RWPE2 (cell line): ENCODE data around the gene MAP3K20.

Experiments
- ATAC-seq: fragments of 200-7000 bp; cut with Tn5 transposase; 3 replicates; pipeline ENCODE4 v1.9.1; 2021; ENCODE audit warnings: low read depth
- DNase-seq: peaks from one replicate; pipeline ENCODE4 v3.0.0-alpha.2; 2020; ENCODE audit warnings: low spot score
- H3K27ac ChIP-seq: fragments of 450-650 bp; 2 replicates; pipeline ENCODE4 v1.5.1; 2017; ENCODE audit warnings: mild to moderate bottlenecking; ENCODE audit not compliant: poor library complexity, severe bottlenecking
- H3K27me3 ChIP-seq: fragments of 250-450 bp; sonication (Bioruptor Pico); 2 replicates; pipeline ENCODE4 v1.5.1; 2021; ENCODE audit warnings: mild to moderate bottlenecking, moderate library complexity; ENCODE audit not compliant: insufficient read depth, poor library complexity, severe bottlenecking
- H3K36me3 ChIP-seq: fragments of 250-450 bp; sonication (Bioruptor Pico); 2 replicates; pipeline ENCODE4 v1.5.1; 2020; ENCODE audit warnings: low read depth, mild to moderate bottlenecking, moderate library complexity
- H3K4me1 ChIP-seq: fragments of 250-450 bp; sonication (Bioruptor Pico); 2 replicates; pipeline ENCODE4 v1.5.1; 2021; ENCODE audit warnings: mild to moderate bottlenecking, moderate library complexity; ENCODE audit not compliant: insufficient read depth, poor library complexity, severe bottlenecking
- H3K4me3 ChIP-seq: fragments of 250-450 bp; sonication (Bioruptor Pico); 2 replicates; pipeline ENCODE4 v1.5.1; 2021; ENCODE audit warnings: mild to moderate bottlenecking, moderate library complexity; ENCODE audit not compliant: severe bottlenecking
- H3K9me3 ChIP-seq: fragments of 250-450 bp; sonication (Bioruptor Pico); 2 replicates; pipeline ENCODE4 v1.5.1; 2021; ENCODE audit warnings: mild to moderate bottlenecking, moderate library complexity; ENCODE audit not compliant: severe bottlenecking
- CTCF ChIP-seq: fragments of 450-650 bp; IDR thresholded peaks from one replicate; pipeline ENCODE4 v1.5.1; 2017; ENCODE audit warnings: mild to moderate bottlenecking, moderate library complexity; ENCODE audit not compliant: poor library complexity, severe bottlenecking

Gene MAP3K20

DNA sequence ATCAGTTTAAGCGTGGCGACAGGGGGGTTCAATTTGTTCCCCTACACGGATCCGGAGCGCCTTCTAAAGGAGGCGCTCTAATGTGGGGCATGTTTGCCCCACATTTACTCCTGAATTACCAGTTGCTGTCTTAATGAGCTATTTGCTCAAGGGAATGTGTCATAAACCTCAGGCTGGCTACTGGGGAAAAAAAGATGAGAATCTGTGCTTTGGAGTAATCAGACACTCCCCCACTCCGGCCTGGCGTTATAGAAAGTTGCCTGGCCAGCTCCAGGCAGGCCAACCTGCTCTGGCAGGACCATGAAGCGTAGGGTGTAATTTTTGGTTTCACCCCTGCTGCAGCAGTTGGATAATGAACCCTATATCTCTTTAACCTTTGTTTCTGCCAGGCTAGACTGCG lies 31.0 kb upstream of the MAP3K20 start:
- H3K27me3 ChIP-seq: no peaks in the 10 kb centered on the region
- DNase-seq: no peak
- no peaks in the 10 kb centered on the region for H3K36me3 ChIP-seq
- H3K9me3 ChIP-seq: no peaks in the 10 kb centered on the region
- H3K27ac ChIP-seq: no peak overlapping the region
- ATAC-seq: no peak
- no peak overlapping the region for H3K4me3 ChIP-seq
- no peak for TF ChIP-seq CTCF
- H3K4me1 ChIP-seq: peaks cover 14% of the 10 kb centered on the region

DNA sequence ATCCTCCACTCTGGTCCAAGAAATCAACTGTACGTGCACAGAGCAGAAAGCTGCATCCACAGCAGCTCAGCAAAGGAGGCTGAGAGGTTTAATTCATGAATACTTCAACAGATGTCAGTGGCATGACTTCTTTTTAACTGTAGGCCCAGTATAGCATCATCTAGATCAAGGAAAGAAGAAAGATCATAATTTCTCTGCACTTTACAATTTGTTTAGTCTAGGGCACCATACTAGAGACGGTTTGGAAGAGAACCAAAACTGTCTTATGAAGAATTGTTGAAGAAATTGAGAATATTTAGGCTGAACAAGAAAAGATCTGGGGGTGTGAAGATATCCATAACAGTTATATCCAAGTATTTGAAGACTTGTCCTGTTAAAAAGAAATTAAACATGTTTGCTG lies 30.5 kb upstream of the MAP3K20 start:
- H3K9me3 ChIP-seq: no peaks in the 10 kb centered on the region
- no peaks in the 10 kb centered on the region for H3K36me3 ChIP-seq
- no peaks in the 10 kb centered on the region for H3K27me3 ChIP-seq
- no peak for DNase-seq
- no peak for ATAC-seq
- no peak for TF ChIP-seq CTCF
- no peak overlapping the region for H3K27ac ChIP-seq
- peaks cover 19% of the 10 kb centered on the region for H3K4me1 ChIP-seq
- H3K4me3 ChIP-seq: no peak overlapping the region

DNA sequence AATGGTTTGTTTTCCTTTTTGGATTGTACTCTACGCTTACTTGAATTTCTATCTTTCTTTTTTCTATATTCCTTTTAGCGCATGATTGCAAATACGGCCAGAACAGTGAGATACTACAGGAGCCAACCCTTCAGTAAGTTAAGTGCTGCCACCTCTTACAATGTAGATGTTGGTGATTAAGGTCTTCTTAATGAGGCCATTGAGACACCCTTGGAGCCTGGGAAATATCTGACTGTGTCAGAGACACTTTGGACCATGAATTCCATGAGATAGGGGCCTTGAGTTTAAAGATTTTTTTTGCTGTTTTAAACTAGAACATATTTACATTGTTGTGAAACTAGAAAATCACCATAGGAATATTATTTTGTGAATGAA lies 27.1 kb upstream of the MAP3K20 start:
- ATAC-seq (peak; percentile 15), DNase-seq (no peak)
- no peaks in the 10 kb centered on the region for H3K27me3 ChIP-seq
- peak overlapping the region; percentile 87 for H3K27ac ChIP-seq
- H3K36me3 ChIP-seq: no peaks in the 10 kb centered on the region
- peaks cover 21% of the 10 kb centered on the region for H3K4me1 ChIP-seq
- H3K4me3 ChIP-seq: no peak overlapping the region
- no peaks in the 10 kb centered on the region for H3K9me3 ChIP-seq
- TF ChIP-seq CTCF: no peak

GRCh38 chr2:173048897-173049661 lies 26.6 kb upstream of the MAP3K20 start:
- Histone ChIP-seq H3K27ac (peak overlapping the region; percentile 87), H3K27me3 (no peaks in the 10 kb centered on the region), H3K4me3 (no peak overlapping the region), H3K9me3 (no peaks in the 10 kb centered on the region), H3K36me3 (no peaks in the 10 kb centered on the region), H3K4me1 (peaks cover 21% of the 10 kb centered on the region)
- DNase-seq (peak; percentile 85), ATAC-seq (peak; percentile 95)
- TF ChIP-seq CTCF: no peak

DNA sequence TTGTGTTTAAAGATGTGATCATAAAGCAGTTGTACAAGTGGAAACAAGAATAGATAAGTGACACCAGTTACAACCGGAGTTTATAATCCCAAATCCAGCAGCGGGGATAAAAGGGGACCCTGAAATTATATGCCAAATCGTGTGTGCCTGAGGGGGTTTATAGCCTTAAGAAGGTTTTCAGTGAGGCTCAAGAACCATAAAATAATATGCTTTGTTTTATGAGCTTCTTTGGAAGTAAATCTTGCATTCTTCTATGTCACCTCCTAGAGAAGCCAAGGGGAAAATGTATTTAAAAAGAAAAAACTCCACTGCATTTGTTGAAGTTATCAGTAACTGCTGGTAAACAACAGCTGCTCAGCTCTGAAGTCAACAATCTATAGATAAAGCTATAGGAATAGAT lies 25.8 kb upstream of the MAP3K20 start:
- Histone ChIP-seq H3K27me3 (no peaks in the 10 kb centered on the region), H3K9me3 (no peaks in the 10 kb centered on the region), H3K27ac (peak overlapping the region; percentile 87), H3K4me1 (peaks cover 24% of the 10 kb centered on the region), H3K36me3 (no peaks in the 10 kb centered on the region), H3K4me3 (no peak overlapping the region)
- DNase-seq (no peak), ATAC-seq (no peak)
- no peak for TF ChIP-seq CTCF
